H1 (cell line): ENCODE measurements around the gene ZNF625. TPM values are rescaled to one million over a fixed set of nuclear protein-coding genes. Genes with fewer than 3 reads are reported as not detected.
"Not testable (repeated sequence)": the region's sequence is repeated elsewhere in the genome, so short reads cannot be mapped to it uniquely, and the experiment has no call there.

Source experiments
- CTCF ChIA-PET: fragments of 300-600 bp; sonication (Branson Sonifier 250); formaldehyde crosslinking; loops from one replicate; lab custom pipeline; 2021; ENCODE audit not compliant: partially characterized antibody; lab: Charles Lee
- POLR2A ChIA-PET: fragments of 300-600 bp; sonication (Branson Sonifier 250); formaldehyde crosslinking; loops from one replicate; lab custom pipeline; 2021; ENCODE audit warnings: inconsistent platforms; ENCODE audit not compliant: partially characterized antibody; lab: Charles Lee
- DNase-seq, 2 experiments: peaks; one replicate each; pipeline versions ENCODE4 v3.0.0 to v3.0.0-alpha.2; 2010 to 2022; ENCODE audit warnings: low spot score in 2 of 2, low read depth in 1 of 2, mixed read lengths in 1 of 2
- FAIRE-seq: peaks from 2 replicates; lab custom pipeline; 2011; peaks lifted over from hg19 to GRCh38; lab: Jason Lieb, UNC
- H2AFZ ChIP-seq: 2 replicates; pipeline ENCODE4 v1.8.1; 2012; ENCODE audit warnings: low read length, inconsistent platforms
- H2AK5ac ChIP-seq: 2 replicates; pipeline ENCODE4 v1.6.1; 2013; ENCODE audit warnings: low read depth, low read length
- H2BK120ac ChIP-seq: replicated peaks from 2 replicates; pipeline ENCODE3; 2013; ENCODE audit warnings: low read depth, low read length, inconsistent platforms
- H2BK12ac ChIP-seq: 2 replicates; pipeline ENCODE4 v1.6.1; 2013; ENCODE audit warnings: low read depth, low read length
- H2BK15ac ChIP-seq: 2 replicates; pipeline ENCODE4 v1.6.1; 2013; ENCODE audit warnings: low read length
- H2BK20ac ChIP-seq: 2 replicates; pipeline ENCODE4 v1.6.1; 2013; ENCODE audit warnings: low read length
- H2BK5ac ChIP-seq: 2 replicates; pipeline ENCODE4 v1.6.1; 2013; ENCODE audit warnings: low read depth, low read length
- H3K14ac ChIP-seq: 2 replicates; pipeline ENCODE4 v1.6.1; 2013; ENCODE audit warnings: inconsistent platforms; ENCODE audit not compliant: insufficient read length
- H3K18ac ChIP-seq: 2 replicates; pipeline ENCODE4 v1.6.1; 2013; ENCODE audit warnings: low read length; ENCODE audit errors: extremely low read depth
- H3K23ac ChIP-seq: 2 replicates; pipeline ENCODE4 v1.6.1; 2013; ENCODE audit warnings: inconsistent platforms; ENCODE audit not compliant: insufficient read length
- H3K23me2 ChIP-seq: 2 replicates; pipeline ENCODE4 v1.6.1; 2013; ENCODE audit warnings: low read depth, low read length
- H3K27ac ChIP-seq: 2 replicates; pipeline ENCODE4 v1.6.1; 2011; ENCODE audit warnings: low read depth, low read length, inconsistent platforms
- H3K27me3 ChIP-seq, 4 experiments: replicated peaks in 1 of 4; 1 replicate in 1 of 4; 2 replicates in 3 of 4; pipeline versions ENCODE4 v1.6.1 to v1.8.1; 2011 to 2013; ENCODE audit warnings: low read length in 3 of 4, mild to moderate bottlenecking in 3 of 4, inconsistent platforms in 2 of 4, mixed read lengths in 2 of 4, moderate library complexity in 1 of 4; ENCODE audit not compliant: control insufficient read depth in 3 of 4, insufficient read depth in 3 of 4; ENCODE audit errors: extremely low read depth in 1 of 4
- H3K36me3 ChIP-seq, 4 experiments: 2 replicates each; pipeline versions ENCODE4 v1.6.1 to v1.8.1; 2011 to 2013; ENCODE audit warnings: mild to moderate bottlenecking in 4 of 4, low read length in 3 of 4, moderate library complexity in 2 of 4, control low read depth in 1 of 4, inconsistent platforms in 1 of 4; ENCODE audit not compliant: insufficient read depth in 4 of 4, control insufficient read depth in 2 of 4
- H3K4ac ChIP-seq: replicated peaks from 2 replicates; pipeline ENCODE3; 2013; ENCODE audit warnings: low read length, low read depth, mixed read lengths, inconsistent platforms; ENCODE audit not compliant: insufficient read length
- H3K4me1 ChIP-seq, 4 experiments: replicated peaks in 1 of 4; 1 replicate in 1 of 4; 2 replicates in 3 of 4; pipeline versions ENCODE4 v1.6.1 to v1.8.1; 2011 to 2013; ENCODE audit warnings: low read length in 3 of 4, inconsistent platforms in 2 of 4, mixed read lengths in 1 of 4; ENCODE audit not compliant: insufficient read depth in 4 of 4, control insufficient read depth in 3 of 4
- H3K4me2 ChIP-seq, 2 experiments: 2 replicates each; pipeline versions ENCODE4 v1.6.1 to v1.8.1; 2011 to 2013; ENCODE audit warnings: low read depth in 2 of 2, low read length in 2 of 2, control low read depth in 1 of 2, inconsistent platforms in 1 of 2, mild to moderate bottlenecking in 1 of 2; ENCODE audit not compliant: insufficient read depth in 1 of 2
- H3K4me3 ChIP-seq, 4 experiments: fragments of 200-600, 300-600 bp in 1 of 4; sonication (generic), shearing (Covaris generic), sonication (Bioruptor Twin) in 1 of 4; 2 replicates each; pipeline versions ENCODE4 v1.5.1 to v1.8.1; 2011 to 2016; ENCODE audit warnings: low read length in 4 of 4, low read depth in 3 of 4, control low read depth in 2 of 4, inconsistent platforms in 2 of 4, mild to moderate bottlenecking in 2 of 4, mixed read lengths in 1 of 4, moderate library complexity in 1 of 4; ENCODE audit not compliant: insufficient read depth in 2 of 4; ENCODE audit errors: extremely low read depth in 1 of 4
- H3K56ac ChIP-seq: replicated peaks from 2 replicates; pipeline ENCODE3; 2013; ENCODE audit warnings: low read depth, mild to moderate bottlenecking, mixed read lengths, low read length, inconsistent platforms; ENCODE audit not compliant: insufficient read length
- H3K79me1 ChIP-seq: 2 replicates; pipeline ENCODE4 v1.6.1; 2013; ENCODE audit warnings: low read depth, low read length, control low read depth
- H3K79me2 ChIP-seq, 2 experiments: 2 replicates each; pipeline versions ENCODE4 v1.6.1 to v1.8.1; 2012 to 2013; ENCODE audit warnings: low read length in 2 of 2, mild to moderate bottlenecking in 2 of 2, inconsistent platforms in 1 of 2; ENCODE audit not compliant: insufficient read depth in 2 of 2, control insufficient read depth in 1 of 2
- H3K9ac ChIP-seq, 4 experiments: replicated peaks in 1 of 4; 1 replicate in 1 of 4; 2 replicates in 3 of 4; pipeline versions ENCODE4 v1.6.1 to v1.8.1; 2011 to 2013; ENCODE audit warnings: low read depth in 3 of 4, low read length in 3 of 4, control low read depth in 2 of 4, mild to moderate bottlenecking in 2 of 4, moderate library complexity in 2 of 4, inconsistent platforms in 1 of 4; ENCODE audit errors: extremely low read depth in 1 of 4
- H3K9me3 ChIP-seq, 2 experiments: 2 replicates each; pipeline versions ENCODE4 v1.6.1 to v1.8.1; 2012 to 2013; ENCODE audit warnings: mild to moderate bottlenecking in 2 of 2, moderate library complexity in 2 of 2, control low read depth in 1 of 2, inconsistent platforms in 1 of 2, low read depth in 1 of 2, low read length in 1 of 2, mixed read lengths in 1 of 2; ENCODE audit not compliant: insufficient read depth in 2 of 2
- H4K20me1 ChIP-seq, 2 experiments: replicated peaks in 1 of 2; 2 replicates each; pipeline versions ENCODE3 to v1.8.1; 2011 to 2013; ENCODE audit warnings: inconsistent platforms in 2 of 2, low read length in 2 of 2, mild to moderate bottlenecking in 1 of 2; ENCODE audit not compliant: insufficient read depth in 2 of 2, control insufficient read depth in 1 of 2
- H4K5ac ChIP-seq: 2 replicates; pipeline ENCODE4 v1.6.1; 2013; ENCODE audit warnings: low read length, low read depth, mixed read lengths, inconsistent platforms; ENCODE audit not compliant: insufficient read length
- H4K8ac ChIP-seq: 2 replicates; pipeline ENCODE4 v1.8.0; 2013; ENCODE audit warnings: mild to moderate bottlenecking, moderate library complexity, low read length, inconsistent platforms; ENCODE audit not compliant: insufficient read depth; ENCODE audit errors: extremely low read depth
- H4K91ac ChIP-seq: replicated peaks from 2 replicates; pipeline ENCODE3; 2013; ENCODE audit warnings: low read length, mixed read lengths, inconsistent platforms; ENCODE audit not compliant: insufficient read length
- GABPA ChIP-seq: IDR thresholded peaks from 2 replicates; pipeline ENCODE4 v1.6.1; 2011; ENCODE audit warnings: mild to moderate bottlenecking, low read length, moderate library complexity, borderline replicate concordance; ENCODE audit not compliant: insufficient read depth
- RBBP5 ChIP-seq: IDR thresholded peaks from 2 replicates; pipeline ENCODE4 v1.7.1; 2012; ENCODE audit warnings: low read depth, mild to moderate bottlenecking, inconsistent platforms, low read length, moderate library complexity, borderline replicate concordance
- TAF7 ChIP-seq: optimal IDR thresholded peaks from 2 replicates; pipeline ENCODE3; 2011; ENCODE audit warnings: low read depth, mild to moderate bottlenecking, inconsistent platforms, low read length, moderate library complexity, borderline replicate concordance
- YY1 ChIP-seq: IDR thresholded peaks from 2 replicates; pipeline ENCODE4 v1.6.1; 2011; ENCODE audit warnings: low read depth, mild to moderate bottlenecking, low read length
- WGBS, 2 experiments: shearing (Covaris generic) in 1 of 2; methylation state at CpG; one replicate each; pipeline versions ENCODE4 v1.1.6 to v1.1.7; 2013 to 2015; ENCODE audit warnings: low lambda C conversion rate in 2 of 2, mixed read lengths in 2 of 2, inconsistent platforms in 1 of 2, low coverage in 1 of 2, missing lambda C conversion rate in 1 of 2; ENCODE audit not compliant: insufficient replicate concordance in 2 of 2, insufficient coverage in 1 of 2, insufficient read length in 1 of 2; ENCODE audit errors: extremely low coverage in 1 of 2, missing lambda C conversion rate in 1 of 2; 5-methylcytosine and 5-hydroxymethylcytosine counted together
- polyA plus RNA-seq, 7 experiments: library from polyadenylated mRNA; depleted of rRNA in 3 of 7; stranded (reverse) in 5 of 7; unstranded in 2 of 7; fragments of >200 nt in 5 of 7; fragments of 200-250 nt in 2 of 7; gene quantifications; 1 replicate in 5 of 7; 2 replicates in 1 of 7; 4 replicates in 1 of 7; pipeline versions ENCODE4 v1.2.1 to v1.2.3, GENCODE V29; 2011 to 2013; ENCODE audit warnings: missing spikeins in 2 of 7, mixed read lengths in 2 of 7
- total RNA-seq: library from RNA; stranded (reverse); fragmentation: NEBNext Ultra II Directional; extraction: Animal tissue kit (Norgen Biotek cat#: 25700); gene quantifications from 2 replicates; pipeline ENCODE4 v1.2.1, GENCODE V29; 2021

Gene ZNF625
- total and polyA plus RNA-seq, 2 of the 8 experiments (the other 6 are each of a cell fraction or from before 2014, with no cell fraction given): 2.5 to 26.8 TPM

DNA sequence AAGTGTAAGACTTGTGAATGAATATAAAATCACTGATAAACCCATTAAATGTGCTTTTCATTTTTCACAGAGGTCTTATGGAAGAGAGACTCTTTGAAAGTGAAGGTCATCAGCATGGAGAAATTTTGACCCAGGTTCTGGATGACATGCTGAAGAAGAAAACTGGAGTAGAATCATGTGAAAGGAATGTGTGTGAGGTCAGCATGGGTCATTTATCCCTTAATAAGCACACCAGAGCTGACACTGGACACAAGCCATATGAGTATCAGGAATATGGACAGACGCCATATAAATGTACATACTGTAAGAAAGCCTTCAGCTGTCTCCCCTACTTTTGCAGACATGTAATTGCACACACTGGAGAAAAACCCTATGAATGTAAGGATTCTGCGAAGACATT lies 45.4 kb downstream of the ZNF625 start (continued):
- TF ChIP-seq TAF7 (no peak), RBBP5 (no peak), YY1 (no peak), GABPA (no peak)

DNA sequence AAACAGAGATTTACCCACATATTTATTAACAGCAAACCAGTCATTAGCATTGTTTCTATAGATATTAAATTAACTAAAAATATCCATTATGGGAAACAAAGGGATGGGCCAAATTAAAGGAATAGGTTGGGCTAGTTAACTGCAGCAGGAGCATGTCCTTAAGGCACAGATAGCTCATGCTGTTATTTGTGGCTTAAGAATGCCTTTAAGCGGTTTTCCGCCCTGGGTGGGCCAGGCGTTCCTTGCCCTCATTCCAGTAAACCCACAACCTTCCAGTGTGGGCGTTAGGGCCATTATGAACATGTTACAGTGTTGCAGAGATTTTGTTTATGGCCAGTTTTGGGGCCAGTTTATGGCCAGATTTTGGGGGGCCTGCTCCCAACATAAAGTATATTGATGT lies 52.6 kb downstream of the ZNF625 start:
- not testable (repeated sequence) for H3K56ac ChIP-seq, H2AK5ac ChIP-seq, H4K5ac ChIP-seq, H3K27ac ChIP-seq, H3K4ac ChIP-seq, H2BK12ac ChIP-seq, DNase-seq, H3K18ac ChIP-seq, H4K20me1 ChIP-seq, H3K23ac ChIP-seq, H3K9ac ChIP-seq, H3K4me3 ChIP-seq, H2BK5ac ChIP-seq, H2AFZ ChIP-seq, H4K91ac ChIP-seq, H3K79me1 ChIP-seq, H4K8ac ChIP-seq, H2BK15ac ChIP-seq, H3K4me1 ChIP-seq, FAIRE-seq, H3K27me3 ChIP-seq, H3K4me2 ChIP-seq, H2BK20ac ChIP-seq, H3K23me2 ChIP-seq, H3K14ac ChIP-seq, H2BK120ac ChIP-seq
- H3K79me2 ChIP-seq: peaks cover 0 to 49% of the 10 kb centered on the region in 2 experiments; a peak in 2 of 4 replicates
- POLR2A ChIA-PET: interaction anchor here (1.1 to 3.3 kb wide), 6 partner anchors 9 to 51 kb away, joined by 3 to 24 read pairs (median 4); partner anchors contain the start of genes ZNF20 and ZNF878
- peaks cover 0 to 32% (median 9%) of the 10 kb centered on the region in 4 experiments; a peak in 3 of 8 replicates for H3K36me3 ChIP-seq
- H3K9me3 ChIP-seq: peaks cover 11 to 20% of the 10 kb centered on the region in 2 experiments; a peak in 3 of 4 replicates
- 98% methylated on average over 4 of the region's 4 CpGs; no CpG with 5 or more reads in 1 of the 2 experiments for WGBS, 2 experiments
- CTCF ChIA-PET: interaction anchor here (0.6 to 4.5 kb wide), 4 partner anchors 12 to 180 kb away, joined by 4 to 28 read pairs (median 13); no protein-coding TSS in a partner anchor
